ENCODE results near the gene PANX3. TPM values are rescaled to one million over a fixed set of nuclear protein-coding genes. Genes with fewer than 3 reads are reported as not detected.

The PANX3 gene
- total and polyA plus RNA-seq, 2 of the 13 experiments (the other 11 are each of a cell fraction or from before 2014, with no cell fraction given): not detected

GRCh38 chr11:124635932-124636331 lies 24.7 kb downstream of the PANX3 start:
- no peaks in the 10 kb centered on the region for H4K20me1 ChIP-seq (ENCODE audit: insufficient read depth, low read length)
- no peak overlapping the region for H3K9ac ChIP-seq (ENCODE audit: insufficient read depth, low read depth, low read length)
- no peaks in the 10 kb centered on the region for H3K27me3 ChIP-seq (ENCODE audit: control insufficient read depth in 1 of 2, insufficient read depth in 2 of 2, low read length in 2 of 2)
- DNase-seq (ENCODE audit: low spot score) (no peak), ATAC-seq (no peak), FAIRE-seq (no peak)
- CTCF ChIA-PET (ENCODE audit: low intra/inter-chr PET ratio, low total read pairs): no interaction called here
- no TSS peak for BruUV-seq (replicated peaks)
- POLR2A ChIA-PET: no interaction called here
- no peak for TF ChIP-seq ZNF317 (CRISPR knock-in tag; IDR thresholded peaks at IDR 0.05)
- no peak for TF ChIP-seq ZBTB25 (CRISPR knock-in tag; IDR thresholded peaks at IDR 0.05)
- intact Hi-C loops (cut with micrococcal nuclease; ENCODE audit: unreplicated experiment) (no loop called here), in situ Hi-C loops (cut with HindIII; ENCODE audit: extremely low pct_ligation_motif_present, low pct_unique_long_range_greater_than_20kb) (no loop called here)
- H3K4me1 ChIP-seq (ENCODE audit: insufficient read depth, low read length): no peaks in the 10 kb centered on the region
- H3K79me2 ChIP-seq (ENCODE audit: insufficient read depth, low read length): no peaks in the 10 kb centered on the region
- no peak overlapping the region for H3K27ac ChIP-seq (ENCODE audit: extremely low read length, insufficient read depth, low read length)
- peaks cover 9 to 36% of the 10 kb centered on the region in 2 experiments for H3K36me3 ChIP-seq (replicated peaks in 1 of 2; ENCODE audit: control insufficient read depth in 1 of 2, insufficient read depth in 2 of 2, low read length in 2 of 2)
- 97% methylated on average over 3 of the region's 3 CpGs for WGBS (ENCODE audit: low lambda C conversion rate)
- H2AFZ ChIP-seq (ENCODE audit: low read length): no peak overlapping the region
- H3K9me3 ChIP-seq (ENCODE audit: low read length): no peaks in the 10 kb centered on the region
- H3K4me3 ChIP-seq (replicated peaks in 1 of 3; ENCODE audit: insufficient read depth in 1 of 3, low read depth in 2 of 3, low read length in 3 of 3): no peak overlapping the region
- H3K4me2 ChIP-seq (ENCODE audit: low read depth, low read length): no peak overlapping the region

- no TSS peak for BruUV-seq (replicated peaks)
- ChIA-PET POLR2A (interaction anchor here (1.3 kb wide), 1 partner anchor 16 kb away, joined by 3 read pairs; the partner anchor contains the start of gene TBRG1), CTCF (ENCODE audit: low intra/inter-chr PET ratio, low total read pairs) (no interaction called here)
- Histone ChIP-seq H3K36me3 (replicated peaks in 1 of 2; ENCODE audit: control insufficient read depth in 1 of 2, insufficient read depth in 2 of 2, low read length in 2 of 2) (peaks cover 2 to 10% of the 10 kb centered on the region in 2 experiments), H3K27me3 (ENCODE audit: control insufficient read depth in 1 of 2, insufficient read depth in 2 of 2, low read length in 2 of 2) (no peaks in the 10 kb centered on the region), H3K4me2 (ENCODE audit: low read depth, low read length) (no peak overlapping the region), H3K79me2 (ENCODE audit: insufficient read depth, low read length) (no peaks in the 10 kb centered on the region), H4K20me1 (ENCODE audit: insufficient read depth, low read length) (no peaks in the 10 kb centered on the region), H2AFZ (ENCODE audit: low read length) (no peak overlapping the region), H3K4me3 (replicated peaks in 1 of 3; ENCODE audit: insufficient read depth in 1 of 3, low read depth in 2 of 3, low read length in 3 of 3) (no peak overlapping the region), H3K4me1 (ENCODE audit: insufficient read depth, low read length) (no peaks in the 10 kb centered on the region), H3K9ac (ENCODE audit: insufficient read depth, low read depth, low read length) (no peak overlapping the region), H3K27ac (ENCODE audit: extremely low read length, insufficient read depth, low read length) (no peak overlapping the region), H3K9me3 (ENCODE audit: low read length) (no peaks in the 10 kb centered on the region)
- FAIRE-seq (no peak), DNase-seq (ENCODE audit: low spot score) (no peak), ATAC-seq (no peak)
- in situ Hi-C loops (cut with HindIII; ENCODE audit: extremely low pct_ligation_motif_present, low pct_unique_long_range_greater_than_20kb) (no loop called here), intact Hi-C loops (cut with micrococcal nuclease; ENCODE audit: unreplicated experiment) (no loop called here)
- 95% methylated on average over 3 of the region's 3 CpGs for WGBS (ENCODE audit: low lambda C conversion rate)
- TF ChIP-seq ZNF790 (CRISPR knock-in tag; IDR thresholded peaks at IDR 0.05; ENCODE audit: borderline replicate concordance) (no peak), ZNF670 (CRISPR knock-in tag; IDR thresholded peaks at IDR 0.05; ENCODE audit: borderline replicate concordance) (no peak), ZNF10 (CRISPR knock-in tag; IDR thresholded peaks at IDR 0.05; ENCODE audit: borderline replicate concordance, low read depth) (no peak), ZNF20 (CRISPR knock-in tag; IDR thresholded peaks at IDR 0.05) (no peak), RERE (CRISPR knock-in tag; IDR thresholded peaks at IDR 0.05; ENCODE audit: low read depth) (no peak)
These were observed 27.3 kb downstream of the PANX3 start for GRCh38 chr11:124638500-124638899.
